Frontal cortex (tissue), 4 donors: ENCODE data around the gene IL1R2. TPM values are rescaled to one million over a fixed set of nuclear protein-coding genes. Genes with fewer than 3 reads are reported as not detected.
A peak's percentile ranks its signal among the peaks of the same experiment; 100 is the strongest.
"Not testable (repeated sequence)": the region's sequence is repeated elsewhere in the genome, so short reads cannot be mapped to it uniquely, and the experiment has no call there.

ENCODE experiments used
- DNase-seq, 2 donors: peaks; one replicate each; pipeline ENCODE4 v3.0.0; 2012; ENCODE audit warnings: low spot score in 2 of 2
- FAIRE-seq: peaks from 2 replicates; lab custom pipeline; 2012; peaks lifted over from hg19 to GRCh38; lab: Jason Lieb, UNC
- total RNA-seq: library from RNA; depleted of rRNA; stranded (reverse); fragments of >200 nt; gene quantifications from one replicate; pipeline ENCODE4 v1.2.3, GENCODE V29; 2014
- donor health status: control.
- donor health status: control.
- donor health status: control.

The IL1R2 gene
- total RNA-seq, 1 donor from 2014 or later: not detected

GRCh38 chr2:102055346-102055990 lies 63.7 kb downstream of the IL1R2 start:
- DNase-seq (no peak), FAIRE-seq (no peak)

- DNase-seq (no peak), FAIRE-seq (no peak)
These were observed 64.4 kb downstream of the IL1R2 start for GRCh38 chr2:102056079-102056581.

GRCh38 chr2:102057502-102058292 lies 65.9 kb downstream of the IL1R2 start:
- DNase-seq: no peak
- FAIRE-seq: no peak

- FAIRE-seq (no peak), DNase-seq (no peak)
These were observed 66.6 kb downstream of the IL1R2 start for GRCh38 chr2:102058293-102058833.

- FAIRE-seq: no peak
- no peak for DNase-seq
These were observed 67.4 kb downstream of the IL1R2 start for GRCh38 chr2:102059151-102059550.

DNA sequence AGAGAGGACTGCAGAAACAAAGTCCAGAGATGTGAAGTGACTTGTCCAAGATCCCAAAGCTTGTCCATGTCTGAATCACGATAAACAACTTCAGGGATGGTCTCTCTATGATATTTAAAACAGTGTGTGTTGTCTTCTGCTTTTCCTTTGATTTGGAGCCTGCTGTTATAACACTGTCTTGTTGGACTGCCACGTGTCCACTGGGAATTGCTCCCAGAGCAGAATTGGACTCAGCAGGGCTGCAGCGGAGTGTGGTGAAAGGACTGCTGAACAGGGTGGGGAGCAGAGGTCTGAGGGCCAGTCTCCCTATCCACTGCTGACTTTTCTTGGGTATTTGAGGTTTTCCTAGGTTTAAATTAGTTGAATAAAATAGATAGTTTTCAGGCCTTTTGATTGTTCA lies 68.3 kb downstream of the IL1R2 start:
- FAIRE-seq (no peak), DNase-seq (no peak)

DNA sequence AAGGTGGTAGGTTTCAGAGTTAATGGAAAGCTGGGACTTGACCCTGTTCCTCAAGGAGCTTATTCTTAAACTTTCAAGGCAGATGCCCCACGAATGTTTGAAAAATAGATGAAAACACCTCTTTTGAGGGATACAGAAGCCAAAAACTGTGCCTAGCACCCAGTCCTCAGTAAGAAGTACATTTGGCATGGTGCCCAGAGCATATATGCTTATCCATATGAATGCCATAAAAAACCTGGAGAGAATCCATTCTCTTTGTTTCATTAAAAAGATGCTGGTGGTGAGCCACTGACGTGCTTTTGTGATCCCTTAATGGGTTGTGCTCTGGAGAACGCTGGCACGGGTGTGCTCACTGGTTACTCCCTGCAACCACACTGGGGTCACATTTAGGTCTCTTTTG lies 69.0 kb downstream of the IL1R2 start:
- no peak for FAIRE-seq
- no peak for DNase-seq

GRCh38 chr2:102061286-102061699 lies 69.5 kb downstream of the IL1R2 start:
- DNase-seq (no peak), FAIRE-seq (no peak)

DNA sequence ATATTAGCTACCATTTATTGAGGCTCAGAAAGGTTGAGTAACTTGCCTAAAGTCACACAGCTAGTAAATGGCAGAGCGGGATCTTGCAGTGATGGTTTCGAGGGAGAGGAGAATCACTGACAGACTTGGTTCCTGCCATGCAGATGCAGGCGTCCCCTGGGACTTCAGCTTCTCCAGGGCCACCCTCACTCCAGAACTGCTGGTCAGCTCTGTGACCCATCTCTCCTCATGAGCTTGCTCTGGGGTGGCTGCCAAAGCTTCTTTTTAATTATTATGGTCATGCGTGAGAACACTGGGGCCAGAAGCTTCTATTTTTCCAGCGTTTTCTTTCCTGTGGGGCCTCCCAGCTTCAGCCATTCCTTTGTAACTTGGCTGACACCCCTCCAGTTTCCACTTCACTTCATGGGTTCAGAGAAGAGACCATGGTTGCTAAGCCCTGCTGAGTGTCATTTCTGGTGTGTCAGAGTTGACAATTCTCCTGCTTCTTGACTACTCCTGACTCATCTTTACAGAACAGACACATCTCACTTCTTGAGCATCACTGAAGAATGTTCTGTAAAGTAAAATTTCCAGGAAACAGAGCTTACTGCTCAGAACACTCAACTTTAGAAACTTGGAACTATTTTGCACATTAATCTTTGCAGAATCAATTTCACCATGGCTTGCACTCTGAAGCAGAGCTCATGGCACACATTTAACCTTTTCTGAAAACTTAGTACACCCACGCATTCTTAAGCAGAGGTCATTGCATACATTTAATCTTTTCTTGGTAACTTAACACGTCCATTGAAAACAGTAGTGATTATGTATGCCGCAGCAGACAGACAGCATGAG lies 70.4 kb downstream of the IL1R2 start:
- FAIRE-seq (no peak), DNase-seq (no peak)

DNA sequence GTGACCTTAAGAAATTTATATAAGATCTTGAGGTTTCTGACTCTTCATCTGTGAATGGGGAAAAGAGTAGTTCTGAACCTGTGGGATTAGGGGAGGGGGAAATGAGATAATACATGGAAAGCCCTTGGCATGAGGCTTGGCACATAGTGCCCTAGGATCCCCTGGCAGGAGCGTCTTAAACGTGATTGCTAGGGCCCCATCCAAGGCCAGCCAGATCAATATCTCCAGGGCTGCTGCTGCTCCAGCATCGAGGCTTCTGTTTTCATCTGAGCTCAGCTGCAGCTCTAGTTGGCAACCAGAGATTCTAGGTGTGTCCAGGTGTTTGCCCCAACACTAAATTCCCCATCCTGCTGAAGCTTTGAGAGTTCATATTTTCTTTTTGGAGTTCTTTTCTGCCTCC lies 71.0 kb downstream of the IL1R2 start:
- DNase-seq (no peak), FAIRE-seq (no peak)

GRCh38 chr2:102063487-102063911 lies 71.7 kb downstream of the IL1R2 start:
- no peak for DNase-seq
- no peak for FAIRE-seq

DNA sequence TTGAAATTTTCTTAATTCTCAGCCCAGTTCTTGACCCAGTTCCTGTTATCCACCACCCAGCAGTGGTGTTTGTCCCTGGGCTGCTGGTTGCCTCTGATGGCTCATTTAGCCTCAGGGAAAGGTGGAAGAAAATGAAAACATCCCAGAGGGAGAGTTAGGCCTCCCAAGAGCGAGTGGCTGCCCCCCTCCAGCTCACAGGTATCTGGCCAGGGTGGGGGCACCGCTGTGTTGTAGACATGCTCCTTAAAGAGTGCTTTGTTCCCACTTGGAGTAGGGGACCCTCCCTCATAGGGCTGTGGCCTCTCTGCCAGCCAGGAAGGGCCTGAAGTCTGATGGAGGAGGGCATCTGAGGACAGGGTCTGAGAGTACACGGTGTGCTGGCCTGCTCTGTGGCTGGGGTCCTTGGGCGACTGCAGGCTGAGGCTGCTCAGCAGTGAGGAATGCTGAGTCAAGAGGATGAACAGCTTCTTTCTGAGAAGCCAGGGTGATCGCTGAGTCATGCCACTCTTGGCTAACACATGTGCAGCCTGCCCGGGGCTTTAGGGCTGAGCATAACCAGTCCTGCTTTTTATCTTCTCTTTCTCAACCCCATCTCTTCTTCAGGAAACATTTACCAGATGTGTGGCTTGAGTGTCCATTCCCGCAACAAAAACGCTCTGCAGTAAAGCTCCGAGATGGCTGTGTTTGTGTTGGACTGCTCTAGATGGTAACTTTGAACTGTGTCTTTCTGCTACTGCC lies 72.3 kb downstream of the IL1R2 start:
- DNase-seq (peak in 1 of 2 donors; percentile 70), FAIRE-seq (no peak)

DNA sequence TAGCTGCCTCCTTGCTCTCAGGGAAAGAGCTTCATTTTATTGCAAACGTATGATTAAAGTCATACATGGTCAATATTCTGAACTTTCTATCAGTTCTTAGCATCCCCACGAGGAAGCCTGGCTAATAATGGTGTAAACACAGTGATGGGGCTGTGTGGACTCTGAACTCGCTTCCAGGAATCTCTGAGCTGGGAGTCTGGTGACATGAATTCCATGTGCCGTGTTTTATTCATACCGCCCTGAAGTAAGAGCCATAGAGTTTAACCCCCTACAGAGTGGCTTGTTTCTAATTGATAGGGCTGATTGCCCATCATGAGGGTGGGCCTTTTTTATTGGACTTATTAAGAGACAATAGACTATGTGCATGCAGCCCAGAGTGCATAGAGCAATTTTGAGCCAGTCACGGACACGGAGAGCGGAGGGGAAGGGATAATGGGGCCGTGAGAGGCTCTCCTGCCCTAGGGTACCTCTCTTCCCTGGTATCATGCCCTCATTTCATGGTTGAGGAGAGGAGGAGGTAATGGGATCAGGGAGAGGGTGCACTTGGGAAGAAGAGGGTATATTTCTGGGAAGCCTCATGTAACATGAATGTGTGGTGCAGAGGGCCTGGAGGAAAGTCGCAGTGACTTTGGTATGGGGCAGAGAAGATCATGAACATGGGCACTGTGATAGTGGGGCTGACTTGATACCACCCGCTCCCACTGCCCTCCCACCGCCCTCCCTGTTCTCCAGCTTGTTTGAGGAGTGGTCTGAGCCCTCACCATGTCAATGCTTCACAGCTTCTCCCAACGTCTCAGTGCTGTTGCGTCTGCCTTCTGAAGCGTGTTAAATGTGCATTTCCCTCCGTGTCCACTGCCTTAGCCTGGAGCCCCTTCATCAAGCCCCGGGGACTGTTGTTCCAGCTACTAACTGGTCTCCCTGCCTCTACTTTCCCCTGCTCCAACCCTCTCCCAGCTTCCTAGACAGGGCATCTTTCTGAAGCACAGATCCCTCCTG lies 73.2 kb downstream of the IL1R2 start:
- no peak for DNase-seq
- FAIRE-seq: no peak

- DNase-seq (no peak), FAIRE-seq (no peak)
These were observed 74.0 kb downstream of the IL1R2 start for GRCh38 chr2:102065675-102066252.

- FAIRE-seq (no peak), DNase-seq (no peak)
These were observed 74.8 kb downstream of the IL1R2 start for GRCh38 chr2:102066554-102066953.

DNA sequence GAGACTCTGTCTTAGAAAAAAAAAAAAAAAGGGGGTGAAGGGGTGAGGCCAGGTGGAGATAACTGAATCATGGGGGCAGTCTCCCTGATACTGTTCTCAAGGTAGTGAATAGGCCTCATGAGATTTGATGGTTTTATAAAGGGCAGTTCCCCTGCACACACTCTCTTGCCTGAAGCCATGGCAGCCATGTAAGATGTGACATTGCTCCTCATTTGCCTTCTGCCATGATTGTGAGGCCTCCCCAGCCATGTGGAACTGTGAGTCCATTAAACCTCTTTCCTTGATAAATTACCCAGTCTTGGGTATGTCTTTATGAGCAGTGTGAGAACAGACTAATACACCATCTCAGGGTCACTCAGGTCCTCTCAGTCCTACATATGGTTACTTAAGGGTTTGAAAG lies 76.4 kb downstream of the IL1R2 start:
- FAIRE-seq, DNase-seq: not testable (repeated sequence)

DNA sequence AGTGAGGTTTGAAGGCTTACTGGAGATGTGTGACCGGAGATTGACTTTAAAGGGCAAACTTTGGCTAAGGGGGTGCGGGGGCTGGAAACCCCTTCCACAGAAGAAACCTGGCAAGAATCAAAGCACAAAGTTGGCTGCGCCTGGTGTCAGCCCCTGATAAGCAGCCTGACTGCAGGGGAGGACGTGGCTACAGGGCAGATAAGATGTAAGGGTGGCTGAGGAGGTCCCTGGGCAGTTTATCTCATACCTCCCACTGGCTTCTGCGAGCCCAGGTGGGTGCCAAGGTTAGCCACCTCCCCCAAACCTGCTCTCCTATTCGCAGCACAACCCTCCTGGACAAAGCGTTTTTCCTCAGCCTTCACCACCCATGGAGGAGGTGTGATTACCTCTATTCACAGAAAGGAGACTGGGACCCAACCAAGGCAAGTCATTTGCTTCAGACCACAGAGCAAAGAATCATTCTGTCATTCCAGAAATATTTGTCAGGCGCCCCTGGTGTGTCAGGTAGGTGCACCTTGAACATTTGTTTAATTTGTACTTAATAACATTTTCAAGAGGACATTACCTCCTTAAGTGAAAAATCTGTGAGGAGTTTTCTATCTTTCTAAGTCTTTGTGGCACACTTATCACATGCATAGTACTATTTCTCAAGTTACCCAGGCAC lies 77.7 kb downstream of the IL1R2 start:
- no peak for FAIRE-seq
- DNase-seq: no peak
